K562 (cell line): Measurements from ENCODE around the gene USP49. TPM values are rescaled to one million over a fixed set of nuclear protein-coding genes. Genes with fewer than 3 reads are reported as not detected.

ENCODE experiments used
- BCL6 ChIP-seq: fragments of 250-450 bp; sonication (Bioruptor Pico); IDR thresholded peaks from 2 replicates; pipeline ENCODE4 v1.4.0; 2020
- BRD9 ChIP-seq: fragments of 450-650 bp; IDR thresholded peaks from 2 replicates; pipeline ENCODE4 v1.6.1; 2018; ENCODE audit warnings: low read depth; ENCODE audit not compliant: partially characterized antibody
- CAMTA2 ChIP-seq: fragments of 250-450 bp; sonication (Bioruptor Pico); conservative IDR thresholded peaks from 2 replicates; pipeline ENCODE4 v1.5.1; 2022
- CCNT2 ChIP-seq: IDR thresholded peaks from 2 replicates; pipeline ENCODE4 v1.6.1; 2011; ENCODE audit warnings: borderline replicate concordance, low read depth, mild to moderate bottlenecking, moderate library complexity, mixed read lengths, low read length; ENCODE audit not compliant: insufficient read length; ENCODE audit errors: extremely low read depth
- EZH2 ChIP-seq: IDR thresholded peaks from 2 replicates; pipeline ENCODE4 v1.6.1; 2012; ENCODE audit warnings: low read depth, mild to moderate bottlenecking, inconsistent platforms, low read length, borderline replicate concordance
- GABPA ChIP-seq: fragments of 200-800 bp; sonication (Bioruptor generic); conservative IDR thresholded peaks from 2 replicates; pipeline ENCODE4 v1.6.1; 2016; ENCODE audit warnings: low read depth, missing genetic modification characterization, missing compliant biosample characterization
- HDAC8 ChIP-seq: fragments of 450-650 bp; IDR thresholded peaks from 2 replicates; pipeline ENCODE4 v1.6.1; 2016; ENCODE audit warnings: mild to moderate bottlenecking, missing genetic modification characterization, moderate library complexity, missing compliant biosample characterization
- HNRNPLL ChIP-seq: fragments of 200-400 bp; formaldehyde crosslinking; IDR thresholded peaks from 2 replicates; pipeline ENCODE4 v1.6.1; 2017; ENCODE audit warnings: low read length, low read depth, mild to moderate bottlenecking; ENCODE audit not compliant: poor library complexity, severe bottlenecking
- KLF1 ChIP-seq: fragments of 450-650 bp; IDR thresholded peaks from 2 replicates; pipeline ENCODE4 v1.6.1; 2016; ENCODE audit warnings: missing genetic modification characterization, missing compliant biosample characterization
- MEIS2 ChIP-seq: fragments of 450-650 bp; IDR thresholded peaks from 2 replicates; pipeline ENCODE4 v1.6.1; 2014; ENCODE audit warnings: mild to moderate bottlenecking; ENCODE audit not compliant: partially characterized antibody
- NFATC3 ChIP-seq: fragments of 450-650 bp; IDR thresholded peaks from 2 replicates; pipeline ENCODE4 v1.6.1; 2017; ENCODE audit warnings: mild to moderate bottlenecking
- OTX1 ChIP-seq: fragments of 450-650 bp; formaldehyde crosslinking; IDR thresholded peaks from 2 replicates; pipeline ENCODE4 v1.4.0; 2022; ENCODE audit warnings: mild to moderate bottlenecking
- PHF21A ChIP-seq: fragments of 450-650 bp; IDR thresholded peaks from 2 replicates; pipeline ENCODE4 v1.6.1; 2017; ENCODE audit warnings: low read depth, borderline replicate concordance
- PML ChIP-seq: IDR thresholded peaks from 2 replicates; pipeline ENCODE4 v1.6.1; 2012; ENCODE audit warnings: low read length, inconsistent platforms
- POLR2B ChIP-seq: fragments of 450-650 bp; IDR thresholded peaks from 2 replicates; pipeline ENCODE4 v1.6.1; 2018; ENCODE audit warnings: low read depth; ENCODE audit not compliant: partially characterized antibody
- PREB ChIP-seq: sonication (generic); formaldehyde crosslinking; IDR thresholded peaks from 2 replicates; pipeline ENCODE4 v1.8.1; 2023; ENCODE audit warnings: mild to moderate bottlenecking, missing genetic modification reagents
- PYGO2 ChIP-seq: fragments of 450-650 bp; IDR thresholded peaks from 2 replicates; pipeline ENCODE4 v1.6.1; 2016; ENCODE audit warnings: mild to moderate bottlenecking, missing genetic modification characterization, moderate library complexity, missing compliant biosample characterization
- RBM25 ChIP-seq: fragments of 200-400 bp; formaldehyde crosslinking; IDR thresholded peaks from 2 replicates; pipeline ENCODE4 v1.6.1; 2018; ENCODE audit warnings: low read length, low read depth, moderate library complexity; ENCODE audit not compliant: severe bottlenecking
- SAFB2 ChIP-seq: fragments of 200-400 bp; formaldehyde crosslinking; IDR thresholded peaks from 2 replicates; pipeline ENCODE4 v1.6.1; 2018; ENCODE audit warnings: borderline replicate concordance, low read length, low read depth, moderate library complexity; ENCODE audit not compliant: severe bottlenecking
- SLC30A9 ChIP-seq: fragments of 250-450 bp; sonication (Bioruptor Pico); IDR thresholded peaks from 2 replicates; pipeline ENCODE4 v1.8.0; 2022; ENCODE audit warnings: mild to moderate bottlenecking, moderate library complexity
- SMARCA4 ChIP-seq: fragments of 450-650 bp; IDR thresholded peaks from 2 replicates; pipeline ENCODE4 v1.6.1; 2016
- WHSC1 ChIP-seq: IDR thresholded peaks from one replicate; pipeline ENCODE4 v1.6.1; 2012; ENCODE audit warnings: low read length, control low read depth, inconsistent platforms
- YBX1 ChIP-seq: fragments of 450-650 bp; IDR thresholded peaks from 2 replicates; pipeline ENCODE4 v1.7.1; 2016; ENCODE audit warnings: mild to moderate bottlenecking
- ZKSCAN8 ChIP-seq: fragments of 200-800 bp; sonication (Bioruptor generic); IDR thresholded peaks from 2 replicates; pipeline ENCODE4 v1.6.1; 2016; ENCODE audit warnings: missing genetic modification characterization, missing compliant biosample characterization
- ZNF699 ChIP-seq: fragments of 250-450 bp; sonication (Bioruptor Pico); IDR thresholded peaks from 2 replicates; pipeline ENCODE4 v1.8.0; 2021; ENCODE audit warnings: mild to moderate bottlenecking, moderate library complexity; ENCODE audit not compliant: insufficient replicate concordance
- ZNF780A ChIP-seq: fragments of 250-450 bp; sonication (Bioruptor Pico); IDR thresholded peaks from 2 replicates; pipeline ENCODE4 v1.5.0; 2021; ENCODE audit warnings: mild to moderate bottlenecking
- ZNF830 ChIP-seq: fragments of 250-450 bp; sonication (Bioruptor Pico); IDR thresholded peaks from 2 replicates; pipeline ENCODE4 v1.5.0; 2021; ENCODE audit warnings: mild to moderate bottlenecking
- polyA plus RNA-seq, 8 experiments: library from polyadenylated mRNA; depleted of rRNA in 4 of 8; stranded (reverse) in 5 of 8; unstranded in 3 of 8; fragments of >200 nt; fragmentation: Nextera tagmentation in 2 of 8; fragmentation: Illumina TruSeq in 1 of 8; extraction: Ambion mirVana in 2 of 8; extraction: Trizol in 1 of 8; gene quantifications; 2 replicates each; pipeline versions ENCODE4 v1.2.1 to v1.2.3, GENCODE V29; 2011 to 2014; ENCODE audit warnings: inconsistent platforms in 1 of 8, missing spikeins in 1 of 8
- total RNA-seq, 7 experiments: library from RNA; depleted of rRNA in 6 of 7; stranded (reverse); fragments of >200 nt in 6 of 7; fragmentation: Illumina TruSeq in 2 of 7; extraction: Trizol in 2 of 7; gene quantifications; 2 replicates each; pipeline versions ENCODE4 v1.2.1 to v1.2.3, GENCODE V29; 2011 to 2021; ENCODE audit warnings: low replicate concordance in 1 of 7

USP49 gene
- total and polyA plus RNA-seq, 9 of the 15 experiments (the other 6 are each of a cell fraction or from before 2014, with no cell fraction given): 1.0 to 9.9 (median 6.5) TPM

DNA sequence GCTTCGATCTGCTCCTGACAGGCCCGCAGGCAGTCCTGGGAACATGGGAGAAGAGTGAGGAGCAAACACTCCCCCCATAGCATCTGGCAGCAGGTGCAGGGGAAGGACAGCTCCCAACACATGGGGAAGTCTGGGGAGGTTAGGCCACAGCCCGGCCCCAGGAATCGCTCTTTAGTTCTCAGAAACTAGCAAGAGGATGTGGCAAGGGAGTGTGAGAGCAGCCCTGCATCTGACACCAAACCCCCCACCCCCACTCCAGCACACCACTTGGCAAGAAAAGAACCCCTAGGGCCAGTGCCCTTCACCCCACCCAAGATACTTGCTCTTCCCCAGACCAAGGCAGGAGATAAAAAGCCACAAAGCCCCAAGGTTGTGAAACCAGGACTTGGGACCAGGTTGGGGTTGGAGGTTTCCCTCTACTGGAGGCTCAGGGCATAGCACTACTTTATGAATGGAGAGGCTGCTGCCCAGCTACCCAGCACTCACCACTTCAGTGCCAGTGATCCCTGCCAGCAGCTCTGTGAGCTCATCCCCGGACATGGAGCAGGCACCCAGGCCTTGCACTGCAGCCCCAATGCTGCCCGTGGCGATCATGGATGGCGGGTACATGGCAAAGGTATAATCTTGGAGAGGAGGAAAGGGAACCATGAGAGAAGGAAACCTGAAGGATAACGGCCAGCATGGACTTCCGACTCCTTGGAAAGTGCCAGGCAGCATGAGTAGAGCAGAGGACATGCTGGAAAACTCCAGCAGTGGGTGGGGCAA is 41.1 kb upstream of the USP49 start (continued):
- no peak for TF ChIP-seq PHF21A
- no peak for TF ChIP-seq BCL6
- peak; percentile 16 for TF ChIP-seq MEIS2
- peak; percentile 84 for TF ChIP-seq SMARCA4
- TF ChIP-seq PML: peak; percentile 71; the same call in 1 of the 2 replicates
- no peak for TF ChIP-seq KLF1 (tag)
- TF ChIP-seq OTX1 (CRISPR knock-in tag): peak; percentile 29; the same call in 1 of the 2 replicates
- TF ChIP-seq HDAC8 (tag): no peak
- TF ChIP-seq SLC30A9 (CRISPR knock-in tag): no peak
- no peak for TF ChIP-seq ZNF780A (CRISPR knock-in tag)
- no peak for TF ChIP-seq PREB (CRISPR knock-in tag)
- no peak for TF ChIP-seq POLR2B
- no peak for TF ChIP-seq NFATC3
- TF ChIP-seq HNRNPLL: peak; percentile 35
- peak; percentile 21; the same call in 1 of the 2 replicates for TF ChIP-seq GABPA (tag)
- no peak for TF ChIP-seq ZKSCAN8 (CRISPR knock-in tag)
- no peak for TF ChIP-seq SAFB2
- no peak for TF ChIP-seq EZH2
- TF ChIP-seq CAMTA2: no peak
- TF ChIP-seq CCNT2: peak; percentile 54
- TF ChIP-seq RBM25: no peak
- no peak; the same call in 1 of the 2 replicates for TF ChIP-seq PYGO2 (tag)
- no peak for TF ChIP-seq YBX1
- TF ChIP-seq ZNF699 (CRISPR knock-in tag): no peak
- no peak for TF ChIP-seq WHSC1
- no peak for TF ChIP-seq BRD9
- 0 out of 2 replicates have a peak, but pooled peaks have one; percentile 42 for TF ChIP-seq ZNF830 (CRISPR knock-in tag)
